GM12878 (cell line): ENCODE results near the gene TMEM87A. TPM values are rescaled to one million over a fixed set of nuclear protein-coding genes. Genes with fewer than 3 reads are reported as not detected.

Experiments
- ATAC-seq: fragments of 200-7000 bp; cut with Tn5 transposase; 3 replicates; pipeline ENCODE4 v1.9.1; 2020; ENCODE audit warnings: mild to moderate bottlenecking, moderate library complexity
- BruUV-seq: library from RNA; stranded (reverse); fragments of 400-500 nt; replicated peaks from 2 replicates; lab custom pipeline; 2021; lab: Mats Ljungman, UMichigan
- CTCF ChIA-PET: fragments of 300-600 bp; sonication (Branson Sonifier 250); formaldehyde crosslinking; extraction: SDS; loops from one replicate; lab custom pipeline; 2021; ENCODE audit warnings: inconsistent platforms; lab: Yijun Ruan, JAX
- POLR2A ChIA-PET: fragments of 350-600 bp; formaldehyde crosslinking; extraction: SDS; loops from one replicate; lab custom pipeline; 2021; ENCODE audit warnings: inconsistent platforms; lab: Charles Lee
- RAD21 ChIA-PET: fragments of 300-600 bp; sonication (Branson Sonifier 250); formaldehyde crosslinking; loops from one replicate; lab custom pipeline; 2023; ENCODE audit warnings: antibody characterized with exemption; ENCODE audit not compliant: unreplicated experiment; lab: Charles Lee
- SMC1A ChIA-PET: fragments of 300-600 bp; sonication (Branson Sonifier 250); formaldehyde crosslinking; loops from one replicate; lab custom pipeline; 2023; ENCODE audit not compliant: unreplicated experiment, uncharacterized antibody; lab: Charles Lee
- DNase-seq: peaks from one replicate; pipeline ENCODE4 v3.0.0-alpha.2; 2011; ENCODE audit warnings: low read depth, low spot score
- FAIRE-seq: peaks from 3 replicates; lab custom pipeline; 2011; peaks lifted over from hg19 to GRCh38; lab: Jason Lieb, UNC
- H2AFZ ChIP-seq: 2 replicates; pipeline ENCODE4 v1.6.0; 2011; ENCODE audit warnings: low read depth, low read length, control low read depth; ENCODE audit not compliant: control insufficient read depth
- H3K27ac ChIP-seq: 2 replicates; pipeline ENCODE4 v1.5.1; 2011; ENCODE audit warnings: control low read depth; ENCODE audit not compliant: control insufficient read depth, insufficient read depth
- H3K27me3 ChIP-seq, 2 experiments: replicated peaks in 1 of 2; 2 replicates each; pipeline versions ENCODE4 v1.6.0 to v1.6.1; 2011; ENCODE audit warnings: low read length in 1 of 2; ENCODE audit not compliant: control insufficient read depth in 2 of 2, insufficient read depth in 2 of 2
- H3K36me3 ChIP-seq, 2 experiments: 2 replicates each; pipeline ENCODE4 v1.5.1; 2011; ENCODE audit warnings: low read length in 1 of 2; ENCODE audit not compliant: control insufficient read depth in 2 of 2, insufficient read depth in 2 of 2
- H3K4me1 ChIP-seq: 2 replicates; pipeline ENCODE4 v1.6.1; 2011; ENCODE audit warnings: mild to moderate bottlenecking, low read length, moderate library complexity, mixed read lengths; ENCODE audit not compliant: control insufficient read depth, insufficient read depth
- H3K4me2 ChIP-seq: 2 replicates; pipeline ENCODE4 v1.6.0; 2011; ENCODE audit warnings: control low read depth; ENCODE audit not compliant: control insufficient read depth, insufficient read depth
- H3K4me3 ChIP-seq: fragments of 200-600 bp; sonication (generic); 2 replicates; pipeline ENCODE4 v1.5.1; 2016
- H3K79me2 ChIP-seq: 2 replicates; pipeline ENCODE4 v1.6.0; 2011; ENCODE audit warnings: low read length; ENCODE audit not compliant: control insufficient read depth, insufficient read depth
- H3K9ac ChIP-seq: 2 replicates; pipeline ENCODE4 v1.8.0; 2011; ENCODE audit warnings: low read length, control low read depth, mixed read lengths; ENCODE audit not compliant: control insufficient read depth, insufficient read depth
- H3K9me3 ChIP-seq: replicated peaks from 3 replicates; pipeline ENCODE4 v1.5.1; 2011; ENCODE audit warnings: mild to moderate bottlenecking, low read length; ENCODE audit not compliant: control insufficient read depth, insufficient read depth
- H4K20me1 ChIP-seq: 2 replicates; pipeline ENCODE4 v1.6.0; 2011; ENCODE audit not compliant: control insufficient read depth, insufficient read depth
- CREB1 ChIP-seq: IDR thresholded peaks from 2 replicates; pipeline ENCODE4 v1.6.1; 2012; ENCODE audit warnings: low read depth, mild to moderate bottlenecking, inconsistent platforms
- CREM ChIP-seq: IDR thresholded peaks from 2 replicates; pipeline ENCODE4 v1.6.1; 2014; ENCODE audit warnings: antibody characterized with exemption, low read depth
- JUNB ChIP-seq: IDR thresholded peaks from 2 replicates; pipeline ENCODE4 v1.6.1; 2016; ENCODE audit warnings: antibody characterized with exemption, mild to moderate bottlenecking
- MTA2 ChIP-seq: fragments of 450-650 bp; IDR thresholded peaks from 2 replicates; pipeline ENCODE4 v1.6.1; 2016; ENCODE audit warnings: low read depth, mild to moderate bottlenecking, moderate library complexity
- NFIC ChIP-seq: IDR thresholded peaks from 2 replicates; pipeline ENCODE4 v1.6.1; 2012; ENCODE audit warnings: low read depth, mild to moderate bottlenecking, inconsistent platforms, low read length, moderate library complexity
- NR2C2 ChIP-seq: IDR thresholded peaks from 2 replicates; pipeline ENCODE4 v1.6.1; 2011; ENCODE audit warnings: borderline replicate concordance, low read depth; ENCODE audit not compliant: control insufficient read depth, insufficient read length
- WGBS: methylation state at CpG from one replicate; pipeline ENCODE4 v1.1.6; 2016; ENCODE audit warnings: low lambda C conversion rate; ENCODE audit not compliant: insufficient replicate concordance, insufficient coverage; ENCODE audit errors: missing lambda C conversion rate; 5-methylcytosine and 5-hydroxymethylcytosine counted together
- in situ Hi-C: fragments of 300-500 bp; cut with MboI; formaldehyde crosslinking; loops from 9 replicates; pipeline ENCODE4 v1.14.3; 2018; ENCODE audit warnings: mixed read lengths
- intact Hi-C: fragments of 100-400 bp; cut with micrococcal nuclease; formaldehyde crosslinking; loops from one replicate; pipeline ENCODE4 v1.14.2; 2022; ENCODE audit not compliant: unreplicated experiment
- polyA plus RNA-seq, 11 experiments: library from polyadenylated mRNA; depleted of rRNA in 4 of 11; unstranded in 6 of 11; stranded (reverse) in 5 of 11; fragments of >200 nt; fragmentation: Nextera tagmentation in 4 of 11; fragmentation: Illumina TruSeq in 1 of 11; extraction: Ambion mirVana in 4 of 11; extraction: Trizol in 1 of 11; gene quantifications; 1 replicate in 1 of 11; 2 replicates in 10 of 11; pipeline versions ENCODE4 v1.2.1 to v1.2.3, GENCODE V29; 2011 to 2016; ENCODE audit warnings: inconsistent platforms in 2 of 11, missing spikeins in 2 of 11, low read depth in 1 of 11
- total RNA-seq, 4 experiments: library from RNA; depleted of rRNA in 3 of 4; stranded (reverse); fragments of >200 nt in 3 of 4; fragmentation: Illumina TruSeq in 1 of 4; extraction: Trizol in 1 of 4; gene quantifications; 2 replicates each; pipeline versions ENCODE4 v1.2.1 to v1.2.3, GENCODE V29; 2013 to 2021
- TF ChIP-seq, protein P1 (sequence below): IDR thresholded peaks from 2 replicates; pipeline ENCODE4 v1.6.1; 2012; ENCODE audit warnings: low read length, inconsistent platforms
- TF ChIP-seq, protein P2 (sequence below): fragments of 450-650 bp; formaldehyde crosslinking; IDR thresholded peaks from 2 replicates; pipeline ENCODE4 v1.4.0; 2022; ENCODE audit warnings: mild to moderate bottlenecking, moderate library complexity

TMEM87A gene
- total and polyA plus RNA-seq, 10 of the 15 experiments (the other 5 are each of a cell fraction or from before 2014, with no cell fraction given) = 18.2 to 53.2 (median 33.4) TPM

DNA sequence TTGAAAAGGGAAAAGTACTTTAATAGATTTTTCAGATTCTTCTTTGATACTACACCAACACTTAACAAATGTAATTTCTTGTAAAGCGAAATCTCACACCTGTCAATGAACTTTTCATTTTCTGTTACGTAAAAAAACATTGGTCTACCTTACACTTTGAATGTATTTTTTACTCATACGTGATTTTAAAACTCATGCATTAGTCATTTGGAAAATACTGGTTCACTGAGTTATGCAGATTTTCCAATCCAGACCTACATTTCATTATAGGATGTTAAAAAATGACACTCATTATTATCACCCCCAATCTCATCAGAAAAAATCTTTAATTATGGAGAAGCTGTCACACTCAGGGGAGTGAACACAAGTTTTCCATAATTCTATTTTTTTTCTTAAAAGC is 79.8 kb downstream of the TMEM87A start:
- ChIA-PET CTCF (interaction anchor here (0.6 to 1.4 kb wide), 3 partner anchors 9 to 175 kb away, joined by 3 to 4 read pairs (median 3); no protein-coding TSS in a partner anchor), RAD21 (interaction anchor here (1.3 kb wide), 1 partner anchor 82 kb away, joined by 3 read pairs; no protein-coding TSS in a partner anchor), SMC1A (interaction anchor here (0.6 kb wide), 1 partner anchor 18 kb away, joined by 3 read pairs; no protein-coding TSS in a partner anchor), POLR2A (no interaction called here)
- H3K9me3 ChIP-seq = peaks cover 8% of the 10 kb centered on the region; the same call in 2 of the 3 replicates
- H3K4me3 ChIP-seq = no peak overlapping the region; the same call in 1 of the 2 replicates
- TF ChIP-seq, protein P1, sequence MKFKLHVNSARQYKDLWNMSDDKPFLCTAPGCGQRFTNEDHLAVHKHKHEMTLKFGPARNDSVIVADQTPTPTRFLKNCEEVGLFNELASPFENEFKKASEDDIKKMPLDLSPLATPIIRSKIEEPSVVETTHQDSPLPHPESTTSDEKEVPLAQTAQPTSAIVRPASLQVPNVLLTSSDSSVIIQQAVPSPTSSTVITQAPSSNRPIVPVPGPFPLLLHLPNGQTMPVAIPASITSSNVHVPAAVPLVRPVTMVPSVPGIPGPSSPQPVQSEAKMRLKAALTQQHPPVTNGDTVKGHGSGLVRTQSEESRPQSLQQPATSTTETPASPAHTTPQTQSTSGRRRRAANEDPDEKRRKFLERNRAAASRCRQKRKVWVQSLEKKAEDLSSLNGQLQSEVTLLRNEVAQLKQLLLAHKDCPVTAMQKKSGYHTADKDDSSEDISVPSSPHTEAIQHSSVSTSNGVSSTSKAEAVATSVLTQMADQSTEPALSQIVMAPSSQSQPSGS = peak; percentile 16; the same call in 1 of the 2 replicates
- TF ChIP-seq NFIC (peak; percentile 38; the same call in 1 of the 2 replicates), CREM (0 out of 2 replicates have a peak, but pooled peaks have one; percentile 44), NR2C2 (no peak), JUNB (peak; percentile 89), CREB1 (0 out of 2 replicates have a peak, but pooled peaks have one; percentile 36), MTA2 (peak; percentile 15; the same call in 1 of the 2 replicates)
- TF ChIP-seq, protein P2, sequence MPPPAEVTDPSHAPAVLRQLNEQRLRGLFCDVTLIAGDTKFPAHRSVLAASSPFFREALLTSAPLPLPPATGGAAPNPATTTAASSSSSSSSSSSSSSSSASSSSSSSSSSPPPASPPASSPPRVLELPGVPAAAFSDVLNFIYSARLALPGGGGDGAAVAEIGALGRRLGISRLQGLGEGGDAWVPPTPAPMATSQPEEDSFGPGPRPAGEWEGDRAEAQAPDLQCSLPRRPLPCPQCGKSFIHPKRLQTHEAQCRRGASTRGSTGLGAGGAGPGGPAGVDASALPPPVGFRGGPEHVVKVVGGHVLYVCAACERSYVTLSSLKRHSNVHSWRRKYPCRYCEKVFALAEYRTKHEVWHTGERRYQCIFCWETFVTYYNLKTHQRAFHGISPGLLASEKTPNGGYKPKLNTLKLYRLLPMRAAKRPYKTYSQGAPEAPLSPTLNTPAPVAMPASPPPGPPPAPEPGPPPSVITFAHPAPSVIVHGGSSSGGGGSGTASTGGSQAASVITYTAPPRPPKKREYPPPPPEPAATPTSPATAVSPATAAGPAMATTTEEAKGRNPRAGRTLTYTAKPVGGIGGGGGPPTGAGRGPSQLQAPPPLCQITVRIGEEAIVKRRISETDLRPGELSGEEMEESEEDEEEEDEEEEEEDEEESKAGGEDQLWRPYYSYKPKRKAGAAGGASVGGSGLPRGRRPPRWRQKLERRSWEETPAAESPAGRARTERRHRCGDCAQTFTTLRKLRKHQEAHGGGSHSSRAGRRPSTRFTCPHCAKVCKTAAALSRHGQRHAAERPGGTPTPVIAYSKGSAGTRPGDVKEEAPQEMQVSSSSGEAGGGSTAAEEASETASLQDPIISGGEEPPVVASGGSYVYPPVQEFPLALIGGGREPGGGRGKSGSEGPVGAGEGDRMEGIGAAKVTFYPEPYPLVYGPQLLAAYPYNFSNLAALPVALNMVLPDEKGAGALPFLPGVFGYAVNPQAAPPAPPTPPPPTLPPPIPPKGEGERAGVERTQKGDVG (CRISPR knock-in tag) = no peak
- H4K20me1 ChIP-seq = no peaks in the 10 kb centered on the region
- H2AFZ ChIP-seq = no peak overlapping the region
- peaks cover 29% of the 10 kb centered on the region for H3K4me1 ChIP-seq
- H3K27ac ChIP-seq = no peak overlapping the region; the same call in 1 of the 2 replicates
- BruUV-seq = no TSS peak
- no peak overlapping the region; the same call in 1 of the 2 replicates for H3K4me2 ChIP-seq
- in situ Hi-C loops = no loop called here
- ATAC-seq = peak; percentile 20; the same call in 2 of the 3 replicates
- intact Hi-C loops = no loop called here
- H3K9ac ChIP-seq = no peak overlapping the region
- peaks cover 3% of the 10 kb centered on the region for H3K79me2 ChIP-seq
- 35% methylated on average over 3 of the region's 3 CpGs for WGBS
- no peak for DNase-seq
- FAIRE-seq = no peak
- no peaks in the 10 kb centered on the region for H3K27me3 ChIP-seq
- H3K36me3 ChIP-seq = peaks cover 3 to 14% of the 10 kb centered on the region in 2 experiments
